GM18517 (cell line): Measurements from ENCODE around the gene EDA.

Source experiments
- ATAC-seq: cut with Tn5 transposase; IDR thresholded peaks from one replicate; pipeline ENCODE4 v1.9.1; 2021; ENCODE audit warnings: mild to moderate bottlenecking, moderate library complexity; ENCODE audit not compliant: unreplicated experiment

EDA gene

GRCh38 chrX:69615779-69616456 is at the start of gene EDA:
TSS of gene EDA (plus strand) at chrX:69616113.
- no peak for ATAC-seq

- no peak for ATAC-seq
Measured at GRCh38 chrX:69568828-69569227, 47.1 kb upstream of the EDA start.

- no peak for ATAC-seq
Measured at GRCh38 chrX:69597399-69597798, 18.5 kb upstream of the EDA start.

GRCh38 chrX:69600182-69600581 is 15.7 kb upstream of the EDA start:
- no peak for ATAC-seq

GRCh38 chrX:69603566-69604194 is 12.2 kb upstream of the EDA start:
- ATAC-seq: no peak

- no peak for ATAC-seq
Measured at GRCh38 chrX:69605521-69605920, 10.4 kb upstream of the EDA start.

GRCh38 chrX:69607616-69608015 is 8.3 kb upstream of the EDA start:
- no peak for ATAC-seq

- ATAC-seq: no peak
Measured at GRCh38 chrX:69613946-69614345, 2.0 kb upstream of the EDA start.

GRCh38 chrX:69614886-69615285 is 1.0 kb upstream of the EDA start:
- no peak for ATAC-seq

GRCh38 chrX:69615342-69615741 is 571 bp upstream of the EDA start:
- ATAC-seq: no peak

GRCh38 chrX:69616457-69617203 is 717 bp downstream of the EDA start:
- no peak for ATAC-seq

GRCh38 chrX:69618803-69619202 is 2.9 kb downstream of the EDA start:
- no peak for ATAC-seq

- ATAC-seq: no peak
Measured at GRCh38 chrX:69626129-69626528, 10.2 kb downstream of the EDA start.

GRCh38 chrX:69627744-69628143 is 11.8 kb downstream of the EDA start:
- ATAC-seq: no peak

- no peak for ATAC-seq
Measured at GRCh38 chrX:69630147-69630546, 14.2 kb downstream of the EDA start.

- no peak for ATAC-seq
Measured at GRCh38 chrX:69664693-69665092, 48.8 kb downstream of the EDA start.

- ATAC-seq: no peak
Measured at GRCh38 chrX:69670001-69670555, 54.2 kb downstream of the EDA start.

GRCh38 chrX:69674891-69675290 is 59.0 kb downstream of the EDA start:
- ATAC-seq: no peak

GRCh38 chrX:69705818-69706217 is 89.9 kb downstream of the EDA start:
- no peak for ATAC-seq

- ATAC-seq: no peak
Measured at GRCh38 chrX:69718102-69718501, 102.2 kb downstream of the EDA start.

GRCh38 chrX:69724307-69724706 is 108.4 kb downstream of the EDA start:
- ATAC-seq: no peak

GRCh38 chrX:69740317-69740716 is 124.4 kb downstream of the EDA start:
- ATAC-seq: no peak
